ENCODE measurements around the gene IL18RAP. TPM values are rescaled to one million over a fixed set of nuclear protein-coding genes. Genes with fewer than 3 reads are reported as not detected.
A peak's percentile ranks its signal among the peaks of the same experiment; 100 is the strongest.

Gene IL18RAP
- total RNA-seq, 1 experiment from 2014 or later = not detected

GRCh38 chr2:102449370-102449974, 26.5 kb downstream of the IL18RAP start:
- Mint-ChIP-seq H3K4me3 (ENCODE audit: unreplicated experiment) (no peak overlapping the region), H3K4me1 (ENCODE audit: insufficient read depth, unreplicated experiment) (no peaks in the 10 kb centered on the region), H3K36me3 (ENCODE audit: insufficient read depth, unreplicated experiment) (no peaks in the 10 kb centered on the region), H3K9me3 (ENCODE audit: unreplicated experiment) (no peaks in the 10 kb centered on the region), H3K27me3 (ENCODE audit: insufficient read depth, unreplicated experiment) (no peaks in the 10 kb centered on the region), H3K27ac (ENCODE audit: low read depth, unreplicated experiment) (no peak overlapping the region)
- intact Hi-C loops (cut with micrococcal nuclease) = loop anchor here (1.0 to 10.0 kb wide), 4 partner anchors 262 to 1105 kb away; partner anchors contain the start of gene IL1RL2
- ChIA-PET CTCF (interaction anchor here (0.6 to 3.6 kb wide), 25 partner anchors 8 to 1107 kb away, joined by 3 to 28 read pairs (median 4); partner anchors contain the start of genes IL18R1 and SLC9A4), POLR2A (interaction anchor here (0.5 kb wide), 1 partner anchor 1394 kb away, joined by 3 read pairs; no protein-coding TSS in a partner anchor)
- BruUV-seq (replicated peaks) = no TSS peak
- DNase-seq (ENCODE audit: unreplicated experiment) = peak; percentile 49
- TF ChIP-seq CTCF (IDR thresholded peaks at IDR 0.05; ENCODE audit: unreplicated experiment) = peak; percentile 64

- H3K4me1 Mint-ChIP-seq (ENCODE audit: insufficient read depth, unreplicated experiment) = no peaks in the 10 kb centered on the region
- no peak overlapping the region for H3K27ac Mint-ChIP-seq (ENCODE audit: low read depth, unreplicated experiment)
- no peak overlapping the region for H3K4me3 Mint-ChIP-seq (ENCODE audit: unreplicated experiment)
- no peaks in the 10 kb centered on the region for H3K27me3 Mint-ChIP-seq (ENCODE audit: insufficient read depth, unreplicated experiment)
- BruUV-seq (replicated peaks) = no TSS peak
- H3K9me3 Mint-ChIP-seq (ENCODE audit: unreplicated experiment) = peaks cover 8% of the 10 kb centered on the region
- ChIA-PET POLR2A (no interaction called here), CTCF (interaction anchor here (0.6 to 2.7 kb wide), 13 partner anchors 8 to 569 kb away, joined by 3 to 11 read pairs (median 5); partner anchors contain the start of genes IL18R1 and SLC9A4)
- H3K36me3 Mint-ChIP-seq (ENCODE audit: insufficient read depth, unreplicated experiment) = no peaks in the 10 kb centered on the region
- TF ChIP-seq CTCF (IDR thresholded peaks at IDR 0.05; ENCODE audit: unreplicated experiment) = no peak
- intact Hi-C loops (cut with micrococcal nuclease) = no loop called here
- DNase-seq (ENCODE audit: unreplicated experiment) = no peak
Measured at GRCh38 chr2:102451968-102452367, 29.0 kb downstream of the IL18RAP start.

GRCh38 chr2:102453501-102453900, 30.5 kb downstream of the IL18RAP start:
- Mint-ChIP-seq H3K27me3 (ENCODE audit: insufficient read depth, unreplicated experiment) (peaks cover 9% of the 10 kb centered on the region), H3K9me3 (ENCODE audit: unreplicated experiment) (peaks cover 8% of the 10 kb centered on the region), H3K4me3 (ENCODE audit: unreplicated experiment) (no peak overlapping the region), H3K4me1 (ENCODE audit: insufficient read depth, unreplicated experiment) (no peaks in the 10 kb centered on the region), H3K27ac (ENCODE audit: low read depth, unreplicated experiment) (no peak overlapping the region), H3K36me3 (ENCODE audit: insufficient read depth, unreplicated experiment) (no peaks in the 10 kb centered on the region)
- TF ChIP-seq CTCF (IDR thresholded peaks at IDR 0.05; ENCODE audit: unreplicated experiment) = no peak
- ChIA-PET CTCF (interaction anchor here (0.7 to 2.3 kb wide), 6 partner anchors 10 to 434 kb away, joined by 3 to 11 read pairs (median 4); no protein-coding TSS in a partner anchor), POLR2A (no interaction called here)
- intact Hi-C loops (cut with micrococcal nuclease) = no loop called here
- DNase-seq (ENCODE audit: unreplicated experiment) = no peak
- BruUV-seq (replicated peaks) = no TSS peak

GRCh38 chr2:102455061-102455670, 32.2 kb downstream of the IL18RAP start:
- Mint-ChIP-seq H3K9me3 (ENCODE audit: unreplicated experiment) (peaks cover 8% of the 10 kb centered on the region), H3K4me1 (ENCODE audit: insufficient read depth, unreplicated experiment) (no peaks in the 10 kb centered on the region), H3K27ac (ENCODE audit: low read depth, unreplicated experiment) (no peak overlapping the region), H3K27me3 (ENCODE audit: insufficient read depth, unreplicated experiment) (peaks cover 23% of the 10 kb centered on the region), H3K4me3 (ENCODE audit: unreplicated experiment) (no peak overlapping the region), H3K36me3 (ENCODE audit: insufficient read depth, unreplicated experiment) (no peaks in the 10 kb centered on the region)
- CTCF ChIA-PET = interaction anchor here (0.6 to 1.2 kb wide), 3 partner anchors 11 to 290 kb away, joined by 3 to 7 read pairs (median 3); no protein-coding TSS in a partner anchor
- POLR2A ChIA-PET = no interaction called here
- TF ChIP-seq CTCF (IDR thresholded peaks at IDR 0.05; ENCODE audit: unreplicated experiment) = no peak
- intact Hi-C loops (cut with micrococcal nuclease) = no loop called here
- BruUV-seq (replicated peaks) = no TSS peak
- no peak for DNase-seq (ENCODE audit: unreplicated experiment)

Measured in MCF 10A (cell line).